ENCODE results near the gene FAM177A1.

- TF ChIP-seq, protein P1, sequence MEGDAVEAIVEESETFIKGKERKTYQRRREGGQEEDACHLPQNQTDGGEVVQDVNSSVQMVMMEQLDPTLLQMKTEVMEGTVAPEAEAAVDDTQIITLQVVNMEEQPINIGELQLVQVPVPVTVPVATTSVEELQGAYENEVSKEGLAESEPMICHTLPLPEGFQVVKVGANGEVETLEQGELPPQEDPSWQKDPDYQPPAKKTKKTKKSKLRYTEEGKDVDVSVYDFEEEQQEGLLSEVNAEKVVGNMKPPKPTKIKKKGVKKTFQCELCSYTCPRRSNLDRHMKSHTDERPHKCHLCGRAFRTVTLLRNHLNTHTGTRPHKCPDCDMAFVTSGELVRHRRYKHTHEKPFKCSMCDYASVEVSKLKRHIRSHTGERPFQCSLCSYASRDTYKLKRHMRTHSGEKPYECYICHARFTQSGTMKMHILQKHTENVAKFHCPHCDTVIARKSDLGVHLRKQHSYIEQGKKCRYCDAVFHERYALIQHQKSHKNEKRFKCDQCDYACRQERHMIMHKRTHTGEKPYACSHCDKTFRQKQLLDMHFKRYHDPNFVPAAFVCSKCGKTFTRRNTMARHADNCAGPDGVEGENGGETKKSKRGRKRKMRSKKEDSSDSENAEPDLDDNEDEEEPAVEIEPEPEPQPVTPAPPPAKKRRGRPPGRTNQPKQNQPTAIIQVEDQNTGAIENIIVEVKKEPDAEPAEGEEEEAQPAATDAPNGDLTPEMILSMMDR (IDR thresholded peaks at IDR 0.05 in 8 of 11, conservative IDR thresholded peaks at IDR 0.05 in 3 of 11) = no peak
- TF ChIP-seq POLR2AphosphoS5 (IDR thresholded peaks at IDR 0.05) = no peak
These were observed 48.3 kb upstream of the FAM177A1 start for GRCh38 chr14:34997762-34998161.

All from spleen (tissue), 7 donors.